NCI-H2107 treated with DMSO at 0.1 percent for 48 hours (cell line): ENCODE measurements around the gene OR4X2.
"Not testable (repeated sequence)": the region's sequence is repeated elsewhere in the genome, so short reads cannot be mapped to it uniquely, and the experiment has no call there.

Experiments
- DNase-seq: peaks from one replicate; lab custom pipeline; 2025; ENCODE audit not compliant: unreplicated experiment; lab: John Stamatoyannopoulos, UW

The OR4X2 gene, protein sequence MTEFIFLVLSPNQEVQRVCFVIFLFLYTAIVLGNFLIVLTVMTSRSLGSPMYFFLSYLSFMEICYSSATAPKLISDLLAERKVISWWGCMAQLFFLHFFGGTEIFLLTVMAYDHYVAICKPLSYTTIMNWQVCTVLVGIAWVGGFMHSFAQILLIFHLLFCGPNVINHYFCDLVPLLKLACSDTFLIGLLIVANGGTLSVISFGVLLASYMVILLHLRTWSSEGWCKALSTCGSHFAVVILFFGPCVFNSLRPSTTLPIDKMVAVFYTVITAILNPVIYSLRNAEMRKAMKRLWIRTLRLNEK

DNA sequence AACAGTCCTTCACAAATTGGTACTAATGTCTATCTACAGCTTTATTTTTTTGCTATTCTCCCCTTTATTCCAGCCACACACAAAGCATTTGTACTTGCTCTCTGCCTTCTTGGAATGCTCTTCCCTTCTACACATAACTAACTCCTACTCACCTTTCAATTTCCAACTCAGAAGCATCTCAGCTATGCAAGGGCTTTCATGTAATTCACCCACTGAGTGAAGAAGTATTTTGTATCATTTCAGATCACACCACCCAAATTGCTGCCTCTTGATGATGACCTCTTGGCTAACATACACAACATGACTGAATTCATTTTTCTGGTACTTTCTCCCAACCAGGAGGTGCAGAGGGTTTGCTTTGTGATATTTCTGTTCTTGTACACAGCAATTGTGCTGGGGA lies at the start of gene OR4X2:
Gene OR4X2 (plus strand): TSS at position 301 of the 400 bp plus-strand sequence. CDS start 0 bp downstream, at position 301.
- DNase-seq = no peak

DNA sequence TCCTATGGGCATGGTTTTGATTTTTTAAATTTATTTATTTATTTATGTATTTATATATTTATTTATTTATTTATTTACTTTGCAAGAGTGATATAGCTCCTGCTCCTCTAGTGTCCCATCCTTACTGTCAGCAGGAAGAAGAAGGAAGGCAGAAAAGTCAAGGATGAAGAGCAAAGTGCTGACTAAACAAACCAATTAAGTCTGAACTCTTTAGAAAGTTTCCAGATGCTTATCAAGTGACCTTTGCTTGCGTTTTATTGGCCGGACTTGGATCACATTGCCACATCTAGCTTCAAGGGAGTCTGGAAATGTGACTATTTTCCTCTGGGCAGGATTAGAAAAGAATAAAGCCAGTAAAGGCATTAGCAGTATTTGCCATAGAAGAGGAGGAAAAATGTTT lies 37.0 kb upstream of the OR4X2 start:
- DNase-seq = no peak

DNA sequence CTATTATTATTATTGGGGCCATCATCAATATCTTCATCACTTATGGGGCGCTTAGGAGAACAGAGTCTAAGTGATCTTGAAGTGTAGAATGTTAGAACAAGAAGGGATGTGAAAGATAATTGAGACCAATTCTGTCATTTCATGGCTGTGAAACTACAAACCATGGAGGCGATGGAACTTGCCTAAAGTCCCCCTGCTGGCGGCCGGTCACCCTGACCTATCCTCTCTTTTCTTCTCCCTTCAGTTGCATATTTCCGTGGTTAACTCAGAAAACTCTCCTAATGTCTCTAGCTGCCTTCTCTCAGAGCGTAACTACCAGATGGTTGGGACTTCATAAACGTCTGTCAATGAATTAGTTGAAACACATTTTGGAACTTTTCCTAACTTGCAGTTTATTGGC lies 34.9 kb upstream of the OR4X2 start:
- DNase-seq = no peak

DNA sequence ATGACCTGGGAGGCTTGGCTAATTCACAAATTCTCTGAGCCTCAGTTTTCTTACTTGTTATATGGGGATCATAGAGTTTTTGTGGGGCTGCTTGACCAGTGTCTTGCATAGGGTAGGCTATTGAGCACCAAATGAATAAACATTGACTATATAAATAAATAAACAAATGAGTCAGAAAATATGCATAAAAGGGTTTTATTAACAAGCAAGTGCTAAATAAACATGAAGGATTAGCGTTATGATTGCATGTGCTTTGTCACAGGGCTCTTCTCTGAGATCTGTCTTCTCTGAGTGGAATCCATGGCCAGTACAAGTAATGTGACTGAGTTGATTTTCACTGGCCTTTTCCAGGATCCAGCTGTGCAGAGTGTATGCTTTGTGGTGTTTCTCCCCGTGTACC lies 28.4 kb upstream of the OR4X2 start, which contains the start of gene OR4B1:
Gene OR4B1 (plus strand): TSS at position 301 of the 400 bp plus-strand sequence. CDS start 0 bp downstream, at position 301.
- no peak for DNase-seq

DNA sequence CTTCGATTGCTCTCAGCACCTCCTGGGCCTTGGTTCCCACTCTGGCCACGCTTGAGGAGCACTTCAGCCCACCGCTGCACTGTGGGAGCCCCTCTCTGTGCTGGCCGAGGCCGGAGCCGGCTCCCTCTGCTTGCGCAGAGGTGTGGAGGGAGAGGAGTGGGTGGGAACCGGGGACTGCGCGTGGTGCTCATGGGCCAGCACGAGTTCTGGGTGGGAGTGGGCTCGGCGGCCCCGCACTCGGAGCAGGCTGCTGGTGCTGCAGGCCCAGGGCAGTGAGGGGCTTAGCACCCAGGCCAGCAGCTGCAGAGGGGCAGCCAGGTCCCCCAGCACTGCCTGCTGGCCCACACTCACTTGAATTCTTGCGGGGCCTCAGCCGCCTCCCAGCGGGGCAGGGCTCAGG lies 16.1 kb upstream of the OR4X2 start:
- DNase-seq = no peak

DNA sequence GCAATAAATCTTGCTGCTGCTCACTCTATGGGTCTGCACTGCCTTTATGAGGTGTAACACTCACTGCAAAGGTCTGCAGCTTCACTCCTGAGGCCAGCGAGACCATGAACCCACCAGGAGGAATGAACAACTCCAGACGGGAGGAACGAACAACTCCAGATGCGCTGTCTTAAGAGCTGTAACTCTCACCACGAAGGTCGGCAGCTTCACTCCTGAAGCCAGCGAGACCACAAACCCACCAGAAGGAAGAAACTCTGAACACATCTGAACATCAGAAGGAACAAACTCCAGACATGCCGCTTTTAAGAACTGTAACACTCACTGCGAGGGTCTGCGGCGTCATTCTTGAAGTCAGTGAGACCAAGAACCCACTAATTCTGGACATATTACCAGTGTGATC lies 14.8 kb upstream of the OR4X2 start:
- DNase-seq = not testable (repeated sequence)

DNA sequence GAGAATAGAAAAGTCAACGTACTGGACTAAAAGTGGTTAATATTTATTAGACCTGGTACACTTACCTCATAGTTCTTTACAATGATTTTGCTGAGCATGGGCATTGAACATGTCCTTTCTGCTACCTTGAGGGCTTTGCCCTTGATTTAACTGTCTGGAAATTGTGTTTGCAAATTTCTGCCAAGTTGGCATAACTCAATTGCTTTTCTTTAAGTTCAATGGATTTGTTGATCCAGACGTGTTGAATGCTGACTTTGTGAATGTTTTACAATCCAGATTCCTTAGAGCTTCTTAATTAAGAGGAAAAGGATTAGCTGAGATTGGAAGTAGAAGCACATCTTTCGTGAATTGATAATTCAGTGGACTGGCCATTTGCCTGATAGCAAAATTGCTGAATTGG lies 7.2 kb upstream of the OR4X2 start:
- no peak for DNase-seq

DNA sequence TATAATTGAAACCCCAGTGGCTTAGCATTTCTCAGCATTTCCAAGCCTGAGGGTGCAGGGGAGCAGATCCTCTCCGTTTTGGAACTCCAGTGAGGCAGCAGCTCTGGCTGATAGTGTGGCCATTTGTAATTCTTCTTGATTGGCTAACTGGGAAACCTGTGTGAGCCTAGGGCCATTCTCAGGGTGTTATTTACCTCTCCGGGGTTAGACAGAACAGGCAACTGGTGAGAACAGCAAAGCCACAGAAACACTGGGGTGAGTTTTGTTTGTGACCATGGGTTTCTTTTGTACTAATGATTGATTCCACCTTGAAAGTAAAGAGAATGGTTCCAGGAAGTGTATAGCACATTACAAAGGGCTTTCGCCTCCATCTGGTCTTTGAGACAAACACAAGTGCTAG lies 2.4 kb upstream of the OR4X2 start:
- no peak for DNase-seq

DNA sequence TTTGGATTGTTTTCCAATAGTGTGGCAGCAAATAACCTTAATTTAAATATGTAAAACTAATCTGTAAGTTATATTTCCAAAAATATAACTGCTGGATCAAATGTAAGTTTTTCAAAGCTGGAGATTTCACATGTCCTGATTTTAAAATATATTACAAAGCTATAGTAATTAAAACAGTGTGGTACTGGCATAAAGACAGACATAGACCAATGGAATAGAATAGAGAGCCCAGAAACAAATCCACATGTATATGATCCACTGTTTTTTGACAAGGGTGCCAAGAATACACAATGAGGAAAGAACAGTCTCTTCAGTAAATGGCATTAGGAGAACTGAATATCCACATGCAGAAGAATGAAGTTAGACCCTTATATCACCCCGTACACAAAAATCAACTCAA lies 4.0 kb downstream of the OR4X2 start:
- DNase-seq = no peak

DNA sequence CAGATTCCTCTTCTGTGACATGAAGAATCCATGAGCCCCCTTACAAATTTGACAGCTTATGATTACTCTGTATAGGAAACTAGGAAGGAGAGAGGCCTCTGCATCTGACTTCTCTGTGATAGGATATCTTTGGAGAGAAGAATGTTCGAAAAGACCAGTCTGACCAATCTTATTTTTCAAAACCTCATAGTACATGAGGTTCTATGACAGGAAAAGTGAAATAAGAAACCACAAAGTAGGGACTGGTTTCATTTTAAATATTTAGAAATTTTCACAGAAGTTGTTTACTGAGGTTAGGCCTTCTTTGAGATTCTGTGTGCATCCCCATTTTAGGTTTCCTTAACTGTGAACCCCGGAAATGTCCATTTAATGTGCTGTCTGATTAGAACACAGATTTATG lies 16.7 kb downstream of the OR4X2 start:
- no peak for DNase-seq

DNA sequence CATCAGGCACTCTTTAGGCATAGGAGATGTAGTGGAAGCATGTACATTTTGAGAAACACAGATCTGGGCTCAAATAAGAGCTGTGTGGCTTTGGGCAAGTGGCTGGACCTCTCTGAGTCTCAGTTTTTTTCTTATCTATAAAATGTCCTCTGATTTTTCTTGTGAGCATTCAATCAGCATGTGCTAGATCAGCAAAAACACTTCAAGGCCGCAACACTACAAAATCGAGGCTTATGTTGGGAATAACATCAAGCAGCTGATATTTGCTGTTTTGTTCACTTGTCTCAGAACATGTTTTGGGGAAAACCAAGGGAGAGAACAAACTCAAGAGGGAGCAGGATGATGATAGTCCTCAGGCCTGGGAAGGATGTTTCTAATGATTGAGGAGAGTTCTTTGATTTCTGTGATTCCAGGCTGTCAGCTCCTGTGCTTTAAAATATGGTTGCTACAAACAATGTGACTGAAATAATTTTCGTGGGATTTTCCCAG lies 18.6 kb downstream of the OR4X2 start, which contains the start of gene OR4X1:
Gene OR4X1 (plus strand): TSS at position 439 of the 489 bp plus-strand sequence. CDS start 0 bp downstream, at position 439.
- no peak for DNase-seq

DNA sequence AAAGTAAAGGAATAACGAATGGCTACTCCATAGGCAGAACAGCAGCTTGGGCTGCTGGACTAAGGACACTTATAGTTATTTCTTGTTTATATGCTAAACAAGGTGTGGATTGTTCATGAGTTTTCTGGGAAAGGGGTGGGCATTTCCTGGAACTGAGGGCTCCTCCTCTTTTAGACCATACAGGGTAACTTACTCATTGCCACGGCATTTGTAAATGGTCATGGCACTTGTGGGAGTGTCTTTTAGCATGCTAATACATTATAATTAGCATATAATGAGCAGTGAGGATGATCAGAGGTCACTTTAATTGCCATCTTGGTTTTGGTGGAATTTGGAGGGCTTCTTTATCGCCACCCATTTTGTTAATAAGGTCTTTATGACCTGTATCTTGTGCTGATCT lies 25.7 kb downstream of the OR4X2 start:
- DNase-seq = no peak

DNA sequence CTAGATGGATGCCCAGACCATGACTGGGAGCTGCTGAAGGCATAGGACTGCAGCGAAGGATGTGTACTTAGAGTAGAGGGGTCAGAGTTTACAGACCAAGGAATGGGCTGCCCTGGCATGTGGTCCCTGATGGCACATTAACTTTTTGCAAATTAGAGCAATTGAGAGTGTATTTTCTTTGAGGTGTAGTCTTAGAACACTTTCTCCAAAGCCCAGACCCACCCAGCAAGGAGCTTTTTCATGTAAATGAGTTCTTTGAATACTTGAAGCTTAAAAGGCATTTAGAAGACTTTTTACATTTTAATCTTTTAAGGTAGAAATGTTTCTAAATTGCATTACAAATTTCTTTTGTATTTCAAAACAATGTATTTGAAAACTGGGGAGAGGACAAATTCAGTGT lies 27.7 kb downstream of the OR4X2 start:
- no peak for DNase-seq
